ENCODE data around the gene RPS23. TPM values are rescaled to one million over a fixed set of nuclear protein-coding genes. Genes with fewer than 3 reads are reported as not detected.

Gene RPS23
- polyA plus RNA-seq (ENCODE audit: insufficient read length in 12 of 12), result 1,000 to 10,000 TPM in 11 of 12 donors, 100 to 1,000 TPM in 1; 742 to 3,608 (median 3,193) TPM
- long read RNA-seq, donor 1, transcript RPS23-207 (2 exons, 530 nt), result minor isoform, 13 of 3,620 reads
- long read RNA-seq, donor 1, transcript RPS23-204 (3 exons, 836 nt), result minor isoform, 41 of 3,620 reads
- long read RNA-seq, donor 1, transcript RPS23-201 (4 exons, 3,437 nt), result major isoform, 2,387 of 3,620 reads
- long read RNA-seq, donor 1, transcript RPS23-203 (3 exons, 576 nt), result minor isoform, 613 of 3,620 reads
- long read RNA-seq, donor 1, partial matches to known transcripts, result 449 of 3,620 reads
- long read RNA-seq, donor 1, other reads (novel, unspliced or antisense), result 116 of 3,620 reads
- long read RNA-seq, donor 2, transcript RPS23-204 (3 exons, 836 nt), result minor isoform, 28 of 4,225 reads
- long read RNA-seq, donor 2, transcript RPS23-203 (3 exons, 576 nt), result minor isoform, 799 of 4,225 reads
- long read RNA-seq, donor 2, transcript RPS23-201 (4 exons, 3,437 nt), result major isoform, 2,582 of 4,225 reads
- long read RNA-seq, donor 2, transcript RPS23-207 (2 exons, 530 nt), result minor isoform, 16 of 4,225 reads
- long read RNA-seq, donor 2, partial matches to known transcripts, result 674 of 4,225 reads
- long read RNA-seq, donor 2, other reads (novel, unspliced or antisense), result 126 of 4,225 reads
- long read RNA-seq, donor 3, transcript RPS23-204 (3 exons, 836 nt), result minor isoform, 17 of 1,973 reads
- long read RNA-seq, donor 3, transcript RPS23-207 (2 exons, 530 nt), result minor isoform, 10 of 1,973 reads
- long read RNA-seq, donor 3, transcript RPS23-203 (3 exons, 576 nt), result minor isoform, 336 of 1,973 reads
- long read RNA-seq, donor 3, transcript RPS23-201 (4 exons, 3,437 nt), result major isoform, 1,259 of 1,973 reads
- long read RNA-seq, donor 3, partial matches to known transcripts, result 290 of 1,973 reads
- long read RNA-seq, donor 3, other reads (novel, unspliced or antisense), result 61 of 1,973 reads
- long read RNA-seq, donor 4, transcript RPS23-201 (4 exons, 3,437 nt), result major isoform, 1,116 of 1,707 reads
- long read RNA-seq, donor 4, transcript RPS23-203 (3 exons, 576 nt), result minor isoform, 299 of 1,707 reads
- long read RNA-seq, donor 4, transcript RPS23-204 (3 exons, 836 nt), result minor isoform, 24 of 1,707 reads
- long read RNA-seq, donor 4, transcript RPS23-207 (2 exons, 530 nt), result minor isoform, 7 of 1,707 reads
- long read RNA-seq, donor 4, partial matches to known transcripts, result 210 of 1,707 reads
- long read RNA-seq, donor 4, other reads (novel, unspliced or antisense), result 51 of 1,707 reads
- long read RNA-seq, donor 5, transcript RPS23-201 (4 exons, 3,437 nt), result major isoform, 3,082 of 4,440 reads
- long read RNA-seq, donor 5, transcript RPS23-207 (2 exons, 530 nt), result minor isoform, 23 of 4,440 reads
- long read RNA-seq, donor 5, transcript RPS23-204 (3 exons, 836 nt), result minor isoform, 41 of 4,440 reads
- long read RNA-seq, donor 5, transcript RPS23-203 (3 exons, 576 nt), result minor isoform, 715 of 4,440 reads
- long read RNA-seq, donor 5, partial matches to known transcripts, result 403 of 4,440 reads
- long read RNA-seq, donor 5, other reads (novel, unspliced or antisense), result 176 of 4,440 reads
- long read RNA-seq, donor 6, transcript RPS23-204 (3 exons, 836 nt), result minor isoform, 20 of 2,436 reads
- long read RNA-seq, donor 6, transcript RPS23-201 (4 exons, 3,437 nt), result major isoform, 1,525 of 2,436 reads
- long read RNA-seq, donor 6, transcript RPS23-207 (2 exons, 530 nt), result minor isoform, 13 of 2,436 reads
- long read RNA-seq, donor 6, transcript RPS23-203 (3 exons, 576 nt), result minor isoform, 523 of 2,436 reads
- long read RNA-seq, donor 6, partial matches to known transcripts, result 290 of 2,436 reads
- long read RNA-seq, donor 6, other reads (novel, unspliced or antisense), result 65 of 2,436 reads
- long read RNA-seq, donor 7, transcript RPS23-203 (3 exons, 576 nt), result minor isoform, 372 of 1,906 reads
- long read RNA-seq, donor 7, transcript RPS23-207 (2 exons, 530 nt), result minor isoform, 7 of 1,906 reads
- long read RNA-seq, donor 7, transcript RPS23-201 (4 exons, 3,437 nt), result major isoform, 1,226 of 1,906 reads
- long read RNA-seq, donor 7, transcript RPS23-204 (3 exons, 836 nt), result minor isoform, 17 of 1,906 reads
- long read RNA-seq, donor 7, partial matches to known transcripts, result 228 of 1,906 reads
- long read RNA-seq, donor 7, other reads (novel, unspliced or antisense), result 56 of 1,906 reads
- long read RNA-seq, donor 8, transcript RPS23-201 (4 exons, 3,437 nt), result major isoform, 3,294 of 4,405 reads
- long read RNA-seq, donor 8, transcript RPS23-204 (3 exons, 836 nt), result minor isoform, 34 of 4,405 reads
- long read RNA-seq, donor 8, transcript RPS23-203 (3 exons, 576 nt), result minor isoform, 639 of 4,405 reads
- long read RNA-seq, donor 8, transcript RPS23-207 (2 exons, 530 nt), result minor isoform, 25 of 4,405 reads
- long read RNA-seq, donor 8, partial matches to known transcripts, result 263 of 4,405 reads
- long read RNA-seq, donor 8, other reads (novel, unspliced or antisense), result 150 of 4,405 reads
- long read RNA-seq, donor 9, transcript RPS23-203 (3 exons, 576 nt), result minor isoform, 375 of 2,578 reads
- long read RNA-seq, donor 9, transcript RPS23-201 (4 exons, 3,437 nt), result major isoform, 1,778 of 2,578 reads
- long read RNA-seq, donor 9, transcript RPS23-207 (2 exons, 530 nt), result minor isoform, 13 of 2,578 reads
- long read RNA-seq, donor 9, transcript RPS23-204 (3 exons, 836 nt), result minor isoform, 42 of 2,578 reads
- long read RNA-seq, donor 9, partial matches to known transcripts, result 294 of 2,578 reads
- long read RNA-seq, donor 9, other reads (novel, unspliced or antisense), result 76 of 2,578 reads
- long read RNA-seq, donor 10, transcript RPS23-203 (3 exons, 576 nt), result minor isoform, 456 of 3,484 reads
- long read RNA-seq, donor 10, transcript RPS23-204 (3 exons, 836 nt), result minor isoform, 51 of 3,484 reads
- long read RNA-seq, donor 10, transcript RPS23-201 (4 exons, 3,437 nt), result major isoform, 2,501 of 3,484 reads
- long read RNA-seq, donor 10, transcript RPS23-207 (2 exons, 530 nt), result minor isoform, 23 of 3,484 reads
- long read RNA-seq, donor 10, partial matches to known transcripts, result 339 of 3,484 reads
- long read RNA-seq, donor 10, other reads (novel, unspliced or antisense), result 112 of 3,484 reads
- long read RNA-seq, donor 11, transcript RPS23-207 (2 exons, 530 nt), result minor isoform, 21 of 4,425 reads
- long read RNA-seq, donor 11, transcript RPS23-203 (3 exons, 576 nt), result minor isoform, 660 of 4,425 reads
- long read RNA-seq, donor 11, transcript RPS23-204 (3 exons, 836 nt), result minor isoform, 42 of 4,425 reads
- long read RNA-seq, donor 11, transcript RPS23-201 (4 exons, 3,437 nt), result major isoform, 3,041 of 4,425 reads
- long read RNA-seq, donor 11, partial matches to known transcripts, result 514 of 4,425 reads
- long read RNA-seq, donor 11, other reads (novel, unspliced or antisense), result 145 of 4,425 reads

DNA sequence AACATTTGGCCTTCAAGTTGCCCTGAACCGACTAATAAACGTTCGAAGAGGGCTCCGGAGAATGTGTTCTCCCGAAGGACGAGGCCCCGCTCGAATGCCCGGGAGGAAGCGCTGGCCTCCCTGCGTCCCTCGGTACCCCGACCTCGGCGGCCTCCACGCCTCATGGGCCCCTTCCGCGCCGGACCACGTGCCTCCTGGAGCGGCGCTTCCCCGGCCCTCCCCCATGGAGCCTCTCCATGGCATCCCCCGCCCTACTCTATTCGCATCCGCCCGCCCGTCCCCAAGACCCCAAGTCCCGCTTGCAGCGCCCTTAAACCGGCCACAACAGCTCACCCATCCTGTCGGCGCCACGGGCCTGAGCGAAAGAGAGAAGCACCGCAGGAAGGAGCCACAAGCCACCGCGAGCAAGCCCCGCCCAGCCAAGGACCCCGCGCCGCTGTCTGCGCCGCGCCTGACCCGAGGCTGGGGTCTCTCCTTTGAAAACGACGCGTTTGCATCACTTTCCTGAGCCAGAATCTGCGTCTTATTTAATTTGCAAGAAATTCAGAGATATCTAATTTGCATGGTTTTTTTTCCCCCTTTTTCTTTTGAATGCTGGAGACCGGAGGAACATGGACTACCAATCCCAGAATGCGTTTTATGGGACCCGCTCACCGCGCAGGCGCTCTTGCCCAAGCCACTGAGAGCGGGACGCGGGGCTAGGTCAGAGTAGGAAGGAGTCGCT is at the start of gene RPS23:
TSS of gene RPS23 (minus strand) at position 368 of the 724 bp plus-strand sequence. CDS start at position 337, 31 bp downstream.
- DNase-seq, result peak; percentile 95

DNA sequence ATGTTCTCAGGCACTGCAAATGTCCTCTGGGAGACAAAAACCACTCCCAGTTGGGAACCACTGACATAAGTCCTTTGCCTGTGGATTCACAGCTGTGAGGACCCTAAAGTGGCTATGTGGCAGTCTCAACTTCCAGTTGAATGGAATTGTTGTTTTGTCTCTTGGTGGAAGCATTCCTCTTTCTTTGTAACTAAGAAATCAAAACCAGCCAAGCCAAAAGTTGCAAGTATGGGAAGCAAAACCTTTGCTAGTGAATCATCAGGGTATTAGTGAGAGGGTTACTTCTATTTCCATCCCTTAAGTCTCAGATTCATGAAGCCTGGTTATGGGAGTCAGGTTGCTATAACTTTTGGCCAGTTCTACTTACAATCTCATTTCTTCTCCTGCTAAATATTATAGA is 49.8 kb upstream of the RPS23 start:
- DNase-seq, result no peak

DNA sequence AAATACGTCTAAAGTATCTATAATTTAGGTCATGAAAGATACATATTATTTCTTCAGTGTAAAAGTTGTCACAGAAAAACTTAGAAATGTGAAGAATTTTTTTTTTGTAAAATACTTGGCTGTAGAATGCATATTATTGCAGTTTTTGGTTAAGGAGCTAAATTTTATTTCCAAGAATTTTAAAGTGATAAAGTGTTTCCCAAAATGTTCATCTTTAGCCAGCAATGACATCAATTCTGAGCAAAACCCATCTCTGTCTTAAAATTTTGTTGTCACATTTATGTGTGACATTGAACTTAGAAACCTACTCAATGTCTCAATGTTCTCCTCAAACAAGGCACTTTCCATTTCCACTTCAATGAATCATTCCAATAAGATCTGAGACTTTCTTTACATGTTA is 47.8 kb upstream of the RPS23 start:
- no peak for DNase-seq

DNA sequence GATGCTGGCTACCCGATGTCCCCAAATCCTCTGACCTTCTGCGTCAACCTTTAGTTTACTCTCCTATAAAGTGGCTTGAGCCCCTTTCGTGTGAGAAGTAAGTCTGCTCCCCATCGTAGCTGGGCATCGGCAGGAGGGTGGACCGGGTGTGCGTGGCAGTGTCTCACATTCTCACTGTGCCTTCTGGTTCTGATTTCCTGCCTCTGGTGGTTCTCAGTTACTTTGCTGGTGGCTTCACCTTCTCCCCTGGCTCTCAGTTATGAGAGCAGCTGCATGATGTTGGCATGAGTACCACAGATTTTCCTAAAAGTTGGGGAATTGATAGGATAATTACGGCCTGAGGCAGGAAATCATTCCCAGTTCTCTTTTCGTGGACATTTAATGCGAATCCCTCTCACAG is 47.0 kb upstream of the RPS23 start:
- DNase-seq, result no peak

DNA sequence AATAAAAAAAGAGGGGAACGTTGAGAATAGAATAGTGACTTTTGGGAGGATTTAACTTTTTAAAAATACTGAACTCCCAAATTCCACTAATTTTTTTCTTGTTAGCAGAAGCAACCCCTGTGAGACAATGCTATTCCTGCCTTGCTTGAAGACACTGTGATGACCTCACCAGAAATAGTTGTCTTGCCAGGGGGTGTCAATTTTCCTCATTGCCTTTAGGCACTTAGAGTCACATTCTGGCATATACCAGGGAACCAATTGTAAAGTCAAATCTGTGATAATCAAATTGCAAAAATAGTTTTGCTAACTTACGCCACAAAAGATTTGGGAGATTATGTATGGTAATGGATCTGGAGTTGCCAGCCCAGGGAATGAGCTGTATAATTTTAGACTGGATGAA is 42.8 kb upstream of the RPS23 start:
- DNase-seq, result no peak

DNA sequence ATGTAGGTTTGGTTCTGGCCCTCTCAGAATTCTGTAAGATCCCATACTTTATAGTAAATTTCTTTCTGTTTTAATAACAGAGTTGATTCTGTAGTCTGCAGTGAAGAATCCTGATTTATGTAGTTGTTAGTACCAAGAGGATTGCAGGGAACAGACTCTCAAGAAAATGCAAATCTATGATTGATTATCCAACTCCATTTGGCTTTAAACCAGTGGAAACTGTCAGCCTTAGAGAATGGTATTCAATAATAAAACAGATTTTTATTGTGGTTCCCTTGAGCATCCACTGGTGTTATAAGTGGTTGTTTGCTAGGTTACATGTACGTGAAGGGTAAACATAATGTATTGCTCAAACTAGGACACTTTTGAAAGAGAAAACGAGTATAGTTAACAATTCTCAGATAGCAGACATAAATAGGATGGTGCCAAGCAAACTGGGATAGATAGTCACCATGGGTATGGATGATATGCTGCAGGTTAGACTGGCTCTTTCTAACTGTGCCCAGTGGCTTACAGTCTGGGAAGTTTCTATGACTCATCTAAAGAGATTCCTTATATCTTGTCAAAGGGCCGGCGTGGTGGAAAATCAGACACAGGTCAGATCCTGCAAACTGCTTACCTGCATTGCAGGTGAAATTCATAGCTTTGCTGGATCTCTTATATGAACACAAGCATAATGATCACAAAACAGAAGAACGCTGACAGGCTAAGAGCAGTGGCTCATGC is 41.7 kb upstream of the RPS23 start:
- DNase-seq, result peak; percentile 25

DNA sequence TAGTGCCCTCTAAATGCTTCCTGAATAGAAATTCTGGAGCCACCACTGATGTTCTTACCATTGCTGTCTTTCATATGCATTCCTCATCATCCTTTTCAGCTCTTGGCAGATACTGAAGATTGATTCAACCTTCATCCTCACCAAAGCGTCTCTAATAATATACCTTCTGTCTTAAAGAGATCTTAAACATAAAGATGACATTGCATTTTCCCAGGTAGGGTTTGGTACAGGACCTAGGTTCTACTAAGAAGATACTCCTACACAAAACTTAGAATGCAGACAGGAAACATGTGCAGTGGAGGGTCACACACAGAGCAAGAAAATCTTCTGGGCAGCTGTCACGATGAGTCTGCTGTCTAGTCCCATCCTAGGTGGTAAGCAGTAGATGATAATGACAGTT is 41.0 kb upstream of the RPS23 start:
- DNase-seq, result no peak

DNA sequence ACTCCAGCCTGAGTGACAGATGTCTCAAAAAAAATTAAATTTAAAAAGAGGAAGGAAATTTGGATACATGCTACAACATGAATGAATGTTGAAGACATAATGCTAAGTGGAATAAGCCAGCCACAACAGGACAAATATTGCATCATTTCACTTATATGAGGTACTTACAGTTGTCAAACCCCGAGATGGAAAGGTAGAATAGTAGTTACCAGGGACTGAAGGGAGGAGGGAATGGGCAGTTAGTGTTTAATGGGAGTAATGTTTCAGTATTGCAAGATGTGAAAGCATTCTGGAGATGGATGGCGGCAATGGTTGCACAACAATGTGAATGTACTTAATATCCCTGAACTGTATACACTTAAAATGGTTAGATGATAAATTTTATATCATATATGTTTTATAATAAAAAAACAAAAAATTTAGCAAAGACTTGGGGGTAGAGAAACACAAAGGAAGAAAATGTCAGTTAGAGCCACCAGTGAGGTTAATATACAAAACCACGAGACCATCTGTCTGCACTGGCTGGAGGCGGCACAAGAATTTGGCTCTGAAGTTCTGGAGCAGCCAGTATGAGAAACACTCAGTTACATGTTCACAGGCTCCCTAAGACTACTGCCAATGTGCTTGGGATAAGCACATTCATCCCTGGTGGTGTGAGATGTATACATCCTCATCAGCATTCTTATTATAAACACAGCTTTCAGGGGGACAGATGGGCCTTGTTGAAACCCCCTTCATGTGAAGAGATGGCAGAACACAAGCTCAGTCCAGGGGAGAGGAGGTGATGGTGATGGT is 37.0 kb upstream of the RPS23 start:
- no peak for DNase-seq

DNA sequence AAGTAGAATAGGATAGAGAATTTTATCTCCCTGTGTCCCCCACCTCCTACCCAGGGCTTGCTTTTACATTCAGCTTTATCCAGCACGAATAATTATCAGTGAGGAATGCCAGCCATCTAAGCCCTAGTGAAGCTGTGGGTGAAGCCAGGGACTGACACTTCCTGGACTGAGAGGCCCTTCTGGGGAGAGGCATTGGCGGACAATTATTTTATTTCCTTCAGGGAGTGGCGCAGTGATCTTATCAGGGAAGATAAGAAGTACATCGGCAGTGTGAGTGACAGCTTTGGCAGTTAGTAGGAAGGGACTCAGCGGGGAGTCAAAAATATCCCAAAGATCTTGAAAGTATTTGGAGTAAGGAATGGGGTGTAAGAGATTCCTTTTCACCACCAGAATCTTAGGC is 34.9 kb upstream of the RPS23 start:
- DNase-seq, result no peak

DNA sequence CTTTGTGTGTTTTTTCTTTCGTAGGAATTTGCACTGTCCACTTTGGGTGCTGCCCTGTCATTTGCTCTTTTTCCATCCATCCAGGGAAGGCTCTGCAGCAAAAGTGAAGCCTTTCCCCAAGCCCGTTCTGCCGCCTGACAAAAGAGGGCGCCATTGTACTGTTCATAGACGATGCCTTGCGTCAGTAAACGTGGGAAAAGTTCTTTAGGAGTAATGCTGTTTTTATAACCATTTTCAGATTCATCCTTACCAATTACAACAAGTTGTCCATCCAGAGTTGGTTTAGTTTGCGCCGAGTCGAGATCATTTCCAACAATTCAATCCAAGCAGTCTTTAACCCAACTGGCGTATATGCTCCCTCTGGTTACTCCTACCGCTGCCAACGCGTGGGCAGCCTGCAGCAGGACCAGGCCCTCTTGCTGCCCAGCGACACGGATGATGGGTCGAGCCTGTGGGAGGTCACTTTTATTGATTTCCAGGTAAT is 34.3 kb upstream of the RPS23 start:
- DNase-seq, result peak; percentile 85

DNA sequence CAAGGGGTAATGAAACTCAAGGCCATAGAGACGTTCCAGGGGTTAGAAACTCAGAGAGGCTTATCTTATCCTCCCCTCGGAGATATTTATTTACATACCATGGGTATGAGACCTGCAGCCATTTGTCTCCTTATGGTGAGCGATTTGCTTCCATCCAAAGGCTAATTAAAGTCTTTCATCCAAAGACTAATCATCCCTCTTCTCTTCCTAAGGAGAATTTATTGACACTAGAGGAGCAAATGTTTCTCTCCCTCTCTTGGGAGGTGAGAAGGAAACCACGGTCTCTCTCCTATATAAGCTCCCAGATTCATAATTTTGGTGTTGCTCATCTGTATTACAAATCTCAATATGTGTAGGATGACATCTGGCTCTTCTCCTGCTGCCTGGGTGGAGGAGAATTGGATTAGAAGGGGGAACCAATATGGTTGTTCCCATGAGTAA is 31.0 kb upstream of the RPS23 start:
- no peak for DNase-seq

DNA sequence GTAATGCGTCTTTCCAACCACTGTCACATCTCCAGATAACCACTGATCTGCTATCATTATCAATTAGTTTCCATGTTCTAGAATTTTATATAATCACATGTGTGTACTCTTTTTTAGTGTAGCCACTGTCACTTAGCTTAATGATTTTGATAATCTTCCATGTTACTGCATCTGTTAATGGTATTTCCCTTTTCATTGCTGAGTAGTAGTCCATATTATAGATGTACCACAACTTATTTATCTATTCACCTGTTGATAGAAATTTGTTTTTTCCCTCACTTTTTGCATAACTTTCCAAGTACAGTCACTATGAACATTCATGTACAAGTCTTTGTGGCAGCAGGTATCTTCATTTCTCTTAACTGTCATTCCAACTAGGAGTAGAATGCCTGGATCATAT is 30.3 kb upstream of the RPS23 start:
- no peak for DNase-seq

DNA sequence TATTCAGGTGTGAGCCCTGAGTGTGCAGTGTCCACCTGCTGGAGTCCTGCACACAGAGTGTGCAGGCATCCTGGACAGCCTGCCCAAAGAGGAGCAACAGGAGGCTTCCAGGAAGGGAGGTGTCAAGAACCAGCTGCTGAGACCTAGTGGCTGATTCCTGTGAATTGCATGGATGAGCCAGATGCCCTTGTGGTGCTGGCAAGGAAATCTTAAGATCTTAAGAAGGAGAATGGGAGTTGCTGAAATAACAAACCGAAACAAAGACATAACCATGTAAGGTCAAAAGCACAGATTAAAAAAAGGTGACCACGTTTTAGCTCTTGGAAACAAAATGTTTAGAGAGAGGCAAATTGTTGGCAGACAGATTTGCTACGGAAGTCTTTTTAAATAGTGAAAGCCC is 29.3 kb upstream of the RPS23 start:
- no peak for DNase-seq

DNA sequence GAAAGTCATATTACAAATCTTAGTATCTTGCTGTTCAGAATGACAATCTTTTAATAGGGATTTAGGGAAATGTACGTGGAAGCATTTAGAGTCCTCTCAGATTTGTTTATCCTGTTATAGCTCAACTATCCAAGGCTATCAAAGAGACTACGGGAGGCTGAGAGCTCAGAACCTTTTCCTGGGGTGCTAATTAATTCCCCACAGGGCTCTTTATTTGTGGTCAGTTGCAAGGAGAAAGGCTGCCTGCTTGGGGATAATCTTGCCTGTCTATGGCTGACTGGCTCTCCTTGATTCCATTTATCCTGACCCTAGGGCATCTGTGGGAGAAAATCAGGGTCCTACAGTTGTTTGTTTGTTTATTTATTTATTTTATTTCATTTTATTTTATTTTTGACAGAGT is 28.0 kb upstream of the RPS23 start:
- DNase-seq, result no peak

DNA sequence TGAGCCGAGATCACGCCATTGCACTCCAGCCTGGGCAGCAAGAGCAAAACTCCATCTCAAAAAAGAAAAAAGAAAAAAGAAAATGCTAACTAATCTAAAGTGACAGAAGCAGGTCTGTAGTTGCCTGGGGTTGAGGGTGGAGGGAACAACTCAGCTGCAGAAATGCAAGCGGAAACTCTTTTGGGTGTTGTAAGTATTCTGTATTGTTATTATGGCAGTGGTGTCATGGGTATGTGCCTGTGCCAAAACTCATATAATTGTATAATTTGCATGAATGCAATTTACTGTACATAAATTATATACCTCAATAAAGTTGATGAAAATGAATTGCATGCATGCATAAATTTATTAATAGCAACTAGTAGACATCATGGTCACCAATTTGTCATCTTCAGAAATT is 23.0 kb upstream of the RPS23 start:
- DNase-seq, result no peak

All from muscle of arm (tissue), 14 donors.